ENCODE measurements around the gene FAF1. TPM values are rescaled to one million over a fixed set of nuclear protein-coding genes. Genes with fewer than 3 reads are reported as not detected.

The FAF1 gene
- total RNA-seq, 1 experiment from 2014 or later: 73.2 TPM

DNA sequence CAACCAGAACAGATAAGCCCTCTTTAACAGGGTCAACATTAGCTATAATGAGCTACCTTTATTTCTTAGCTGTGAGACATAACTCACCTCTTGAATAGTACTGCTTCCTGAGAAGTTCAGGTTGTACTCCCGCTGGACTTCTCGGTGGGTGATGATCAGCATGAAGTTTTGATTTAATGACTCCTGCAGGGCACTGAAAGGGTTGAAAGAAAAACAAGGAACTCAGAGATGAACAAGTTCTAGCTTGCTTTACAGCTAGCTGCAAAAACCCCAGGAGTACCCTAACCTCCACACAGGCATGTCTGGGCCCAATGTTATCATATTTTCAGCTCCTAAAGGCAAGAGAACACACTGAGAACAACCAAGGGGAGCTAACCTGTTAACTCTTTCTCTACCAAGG, 254.4 kb downstream of the FAF1 start (continued):
- TF ChIP-seq, protein P1, sequence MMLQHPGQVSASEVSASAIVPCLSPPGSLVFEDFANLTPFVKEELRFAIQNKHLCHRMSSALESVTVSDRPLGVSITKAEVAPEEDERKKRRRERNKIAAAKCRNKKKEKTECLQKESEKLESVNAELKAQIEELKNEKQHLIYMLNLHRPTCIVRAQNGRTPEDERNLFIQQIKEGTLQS (IDR thresholded peaks at IDR 0.05): no peak
- TF ChIP-seq POLR2AphosphoS5 (IDR thresholded peaks at IDR 0.05; ENCODE audit: low read depth, low read length) (no peak), ZNF274 (IDR thresholded peaks at IDR 0.05; ENCODE audit: low read depth, low read length) (no peak), CBX3 (IDR thresholded peaks at IDR 0.05; ENCODE audit: low read depth) (no peak)

DNA sequence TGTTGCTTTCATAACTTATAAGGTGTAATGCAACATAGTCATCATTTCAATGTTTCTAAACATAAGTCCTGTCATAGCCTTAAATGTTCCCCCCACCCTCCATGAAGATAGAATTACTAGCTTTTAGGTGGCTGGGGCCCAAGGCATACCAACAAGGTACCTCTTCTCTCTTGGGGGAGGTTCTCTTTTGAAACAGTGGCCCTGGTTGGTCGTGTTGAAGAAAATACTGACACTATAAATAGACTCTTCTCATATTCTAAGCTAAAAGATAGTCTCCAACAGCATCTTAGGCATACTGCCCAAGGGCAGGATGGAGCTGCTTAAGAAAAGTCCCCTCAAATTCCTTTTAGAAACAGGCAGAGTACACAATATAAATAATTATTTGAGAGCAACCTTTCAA, 255.0 kb downstream of the FAF1 start:
- RAD21 ChIA-PET (ENCODE audit: low non-redundant PET in 1 of 2, low total read pairs in 2 of 2, uncharacterized antibody in 2 of 2, unreplicated experiment in 2 of 2): interaction anchor here in 1 of 2 experiments (1.3 kb wide), 1 partner anchor 84 kb away, joined by 4 read pairs; no protein-coding TSS in a partner anchor
- Histone ChIP-seq H3K36me3 (ENCODE audit: control insufficient read depth in 1 of 2, insufficient read depth in 2 of 2, low read length in 2 of 2) (no peaks in the 10 kb centered on the region), H2AFZ (ENCODE audit: low read depth, low read length, poor library complexity, severe bottlenecking) (no peak overlapping the region), H3K4me1 (ENCODE audit: control insufficient read depth in 1 of 2, insufficient read depth in 2 of 2, low read length in 2 of 2) (no peaks in the 10 kb centered on the region), H3K9ac (ENCODE audit: low read length) (no peak overlapping the region), H3K4me2 (ENCODE audit: low read length) (no peak overlapping the region), H3K9me3 (ENCODE audit: control insufficient read depth in 1 of 2, insufficient read depth in 1 of 2, low read depth in 1 of 2, low read length in 2 of 2) (no peaks in the 10 kb centered on the region), H3K4me3 (replicated peaks in 1 of 2; ENCODE audit: low read depth in 1 of 2, low read length in 2 of 2) (no peak overlapping the region), H4K20me1 (ENCODE audit: insufficient read depth) (0 out of 2 replicates have a peak, but pooled peaks cover 5% of the 10 kb centered on the region), H3K27ac (ENCODE audit: low read depth, low read length) (no peak overlapping the region), H3K27me3 (ENCODE audit: insufficient read depth, low read length) (no peaks in the 10 kb centered on the region), H3K79me2 (ENCODE audit: insufficient read depth, low read length) (no peaks in the 10 kb centered on the region), H3K9me2 (ENCODE audit: insufficient read depth) (no peaks in the 10 kb centered on the region)
- no TSS peak for BruUV-seq (replicated peaks)
- POLR2A ChIA-PET: no interaction called here
- intact Hi-C loops (cut with micrococcal nuclease): loop anchor here (2.0 kb wide), 1 partner anchor 84 kb away; no protein-coding TSS in a partner anchor
- ATAC-seq (no peak), DNase-seq (ENCODE audit: low read depth, low spot score) (no peak)
- CTCF ChIA-PET: interaction anchor here (1.2 to 3.0 kb wide), 5 partner anchors 11 to 339 kb away, joined by 3 to 31 read pairs (median 7); no protein-coding TSS in a partner anchor
- TF ChIP-seq YY1 (IDR thresholded peaks at IDR 0.05; ENCODE audit: extremely low read depth, insufficient replicate concordance, low read depth, low read length) (no peak), POLR2AphosphoS5 (IDR thresholded peaks at IDR 0.05; ENCODE audit: low read depth, low read length) (no peak), TCF7L2 (IDR thresholded peaks at IDR 0.05; ENCODE audit: borderline replicate concordance, extremely low read depth, insufficient read depth, insufficient read length) (no peak), EZH2 (IDR thresholded peaks at IDR 0.05) (no peak), ZFX (IDR thresholded peaks at IDR 0.05) (no peak), SRF (IDR thresholded peaks at IDR 0.05; ENCODE audit: low read depth) (no peak), JUND (IDR thresholded peaks at IDR 0.05) (no peak), EZH2phosphoT487 (IDR thresholded peaks at IDR 0.05; ENCODE audit: borderline replicate concordance) (no peak), EGR1 (IDR thresholded peaks at IDR 0.05; ENCODE audit: low read depth) (no peak), SP1 (IDR thresholded peaks at IDR 0.05; ENCODE audit: low read depth) (no peak), FOSL1 (IDR thresholded peaks at IDR 0.05; ENCODE audit: low read depth) (no peak), CBX3 (IDR thresholded peaks at IDR 0.05; ENCODE audit: low read depth) (no peak), CEBPB (IDR thresholded peaks at IDR 0.05; ENCODE audit: low read depth) (no peak)
- TF ChIP-seq, protein P2, sequence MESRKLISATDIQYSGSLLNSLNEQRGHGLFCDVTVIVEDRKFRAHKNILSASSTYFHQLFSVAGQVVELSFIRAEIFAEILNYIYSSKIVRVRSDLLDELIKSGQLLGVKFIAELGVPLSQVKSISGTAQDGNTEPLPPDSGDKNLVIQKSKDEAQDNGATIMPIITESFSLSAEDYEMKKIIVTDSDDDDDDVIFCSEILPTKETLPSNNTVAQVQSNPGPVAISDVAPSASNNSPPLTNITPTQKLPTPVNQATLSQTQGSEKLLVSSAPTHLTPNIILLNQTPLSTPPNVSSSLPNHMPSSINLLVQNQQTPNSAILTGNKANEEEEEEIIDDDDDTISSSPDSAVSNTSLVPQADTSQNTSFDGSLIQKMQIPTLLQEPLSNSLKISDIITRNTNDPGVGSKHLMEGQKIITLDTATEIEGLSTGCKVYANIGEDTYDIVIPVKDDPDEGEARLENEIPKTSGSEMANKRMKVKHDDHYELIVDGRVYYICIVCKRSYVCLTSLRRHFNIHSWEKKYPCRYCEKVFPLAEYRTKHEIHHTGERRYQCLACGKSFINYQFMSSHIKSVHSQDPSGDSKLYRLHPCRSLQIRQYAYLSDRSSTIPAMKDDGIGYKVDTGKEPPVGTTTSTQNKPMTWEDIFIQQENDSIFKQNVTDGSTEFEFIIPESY (IDR thresholded peaks at IDR 0.05; ENCODE audit: extremely low read depth, insufficient replicate concordance, low read length): no peak
- TF ChIP-seq, protein P1 (IDR thresholded peaks at IDR 0.05): no peak
- TF ChIP-seq, protein P3, sequence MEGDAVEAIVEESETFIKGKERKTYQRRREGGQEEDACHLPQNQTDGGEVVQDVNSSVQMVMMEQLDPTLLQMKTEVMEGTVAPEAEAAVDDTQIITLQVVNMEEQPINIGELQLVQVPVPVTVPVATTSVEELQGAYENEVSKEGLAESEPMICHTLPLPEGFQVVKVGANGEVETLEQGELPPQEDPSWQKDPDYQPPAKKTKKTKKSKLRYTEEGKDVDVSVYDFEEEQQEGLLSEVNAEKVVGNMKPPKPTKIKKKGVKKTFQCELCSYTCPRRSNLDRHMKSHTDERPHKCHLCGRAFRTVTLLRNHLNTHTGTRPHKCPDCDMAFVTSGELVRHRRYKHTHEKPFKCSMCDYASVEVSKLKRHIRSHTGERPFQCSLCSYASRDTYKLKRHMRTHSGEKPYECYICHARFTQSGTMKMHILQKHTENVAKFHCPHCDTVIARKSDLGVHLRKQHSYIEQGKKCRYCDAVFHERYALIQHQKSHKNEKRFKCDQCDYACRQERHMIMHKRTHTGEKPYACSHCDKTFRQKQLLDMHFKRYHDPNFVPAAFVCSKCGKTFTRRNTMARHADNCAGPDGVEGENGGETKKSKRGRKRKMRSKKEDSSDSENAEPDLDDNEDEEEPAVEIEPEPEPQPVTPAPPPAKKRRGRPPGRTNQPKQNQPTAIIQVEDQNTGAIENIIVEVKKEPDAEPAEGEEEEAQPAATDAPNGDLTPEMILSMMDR (IDR thresholded peaks at IDR 0.05 in 2 of 3, conservative IDR thresholded peaks at IDR 0.05 in 1 of 3; ENCODE audit: borderline replicate concordance in 1 of 3, insufficient read depth in 1 of 3, low read depth in 2 of 3, low read length in 2 of 3): no peak
